ENCODE results near the gene TFEB.

The TFEB gene

DNA sequence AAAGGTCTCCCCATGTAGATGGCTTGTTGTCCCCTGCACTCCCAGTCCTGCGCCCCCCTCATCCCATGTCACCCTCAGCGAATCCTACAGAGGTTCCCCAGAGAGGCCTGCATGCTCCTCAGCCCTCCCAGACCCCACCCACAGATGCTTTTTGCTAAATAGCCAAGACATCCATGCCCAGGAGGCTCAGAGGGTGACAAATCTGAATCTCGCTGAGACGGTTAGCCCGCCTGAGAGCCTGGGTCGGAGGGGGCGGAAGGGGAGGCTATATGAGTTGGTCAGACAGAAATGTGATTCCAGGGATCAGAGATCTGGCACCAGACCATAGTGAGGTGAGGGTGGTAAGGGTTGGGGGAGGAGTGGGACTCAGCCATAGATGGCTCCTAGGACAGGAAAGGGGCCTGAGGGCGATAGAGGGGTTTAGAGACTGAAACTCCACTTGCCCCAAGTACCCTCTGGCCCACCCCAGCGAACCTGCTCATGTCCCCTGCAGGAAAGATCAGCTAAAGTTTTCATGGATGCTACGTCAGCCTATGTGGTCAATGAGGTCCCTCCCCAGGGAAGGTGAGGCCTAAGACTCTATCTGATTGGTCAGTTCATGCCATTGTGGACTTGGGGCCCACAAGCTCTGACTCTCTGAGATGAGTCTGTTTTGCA lies 33.2 kb downstream of the TFEB start:
- H3K4me3 ChIP-seq (ENCODE audit: control insufficient read depth, low read depth, low read length) = no peak overlapping the region
- TF ChIP-seq, protein P1, sequence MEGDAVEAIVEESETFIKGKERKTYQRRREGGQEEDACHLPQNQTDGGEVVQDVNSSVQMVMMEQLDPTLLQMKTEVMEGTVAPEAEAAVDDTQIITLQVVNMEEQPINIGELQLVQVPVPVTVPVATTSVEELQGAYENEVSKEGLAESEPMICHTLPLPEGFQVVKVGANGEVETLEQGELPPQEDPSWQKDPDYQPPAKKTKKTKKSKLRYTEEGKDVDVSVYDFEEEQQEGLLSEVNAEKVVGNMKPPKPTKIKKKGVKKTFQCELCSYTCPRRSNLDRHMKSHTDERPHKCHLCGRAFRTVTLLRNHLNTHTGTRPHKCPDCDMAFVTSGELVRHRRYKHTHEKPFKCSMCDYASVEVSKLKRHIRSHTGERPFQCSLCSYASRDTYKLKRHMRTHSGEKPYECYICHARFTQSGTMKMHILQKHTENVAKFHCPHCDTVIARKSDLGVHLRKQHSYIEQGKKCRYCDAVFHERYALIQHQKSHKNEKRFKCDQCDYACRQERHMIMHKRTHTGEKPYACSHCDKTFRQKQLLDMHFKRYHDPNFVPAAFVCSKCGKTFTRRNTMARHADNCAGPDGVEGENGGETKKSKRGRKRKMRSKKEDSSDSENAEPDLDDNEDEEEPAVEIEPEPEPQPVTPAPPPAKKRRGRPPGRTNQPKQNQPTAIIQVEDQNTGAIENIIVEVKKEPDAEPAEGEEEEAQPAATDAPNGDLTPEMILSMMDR (IDR thresholded peaks at IDR 0.05; ENCODE audit: control insufficient read depth, insufficient read depth, low read depth, low read length, missing control alignments) = no peak
- DNase-seq (ENCODE audit: low read depth) = no peak

DNA sequence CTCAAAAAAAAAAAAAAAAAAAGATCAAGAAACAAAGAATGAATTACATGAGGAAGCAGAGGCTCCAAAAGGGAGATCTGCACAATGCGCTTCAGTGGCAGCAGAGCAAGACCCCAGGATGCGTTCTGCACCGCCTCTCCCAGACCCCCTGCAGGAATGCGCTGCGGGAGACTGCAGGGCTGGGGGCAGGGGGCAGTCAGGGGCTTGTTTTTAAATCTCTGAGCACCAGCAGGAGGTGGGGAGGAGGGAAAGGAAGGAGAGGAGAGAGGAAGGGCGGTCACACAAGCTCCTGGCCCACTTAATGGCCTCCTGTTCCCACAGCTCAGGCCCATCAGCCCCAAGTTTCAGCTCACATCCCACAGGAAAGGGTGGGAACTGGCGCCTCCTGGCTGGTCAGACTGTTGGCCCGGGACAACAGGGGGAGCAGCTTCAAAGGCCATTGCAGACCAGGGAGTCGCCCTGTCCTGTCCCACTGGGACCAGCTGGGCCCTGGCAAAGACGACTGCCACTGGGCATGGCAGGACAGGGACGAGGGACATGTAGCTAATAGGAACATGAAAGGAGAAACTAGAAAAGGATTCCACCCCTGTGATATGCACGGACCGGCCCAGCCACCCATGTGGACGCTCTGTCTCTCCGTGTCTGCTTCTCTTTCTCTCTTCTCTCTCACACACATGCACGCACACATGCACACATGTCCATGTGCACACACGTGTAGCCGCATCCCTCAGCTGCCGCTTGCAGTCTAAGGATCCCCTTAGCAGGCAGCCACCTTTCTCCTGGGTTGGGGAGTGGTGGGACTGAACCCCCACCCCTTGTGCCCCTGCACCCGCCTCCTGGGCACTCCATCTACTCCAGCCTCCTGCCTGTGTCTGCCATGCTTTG lies 34.7 kb downstream of the TFEB start:
- no peak for DNase-seq (ENCODE audit: low read depth)
- TF ChIP-seq, protein P1 (IDR thresholded peaks at IDR 0.05; ENCODE audit: control insufficient read depth, insufficient read depth, low read depth, low read length, missing control alignments) = no peak
- no peak overlapping the region for H3K4me3 ChIP-seq (ENCODE audit: control insufficient read depth, low read depth, low read length)

DNA sequence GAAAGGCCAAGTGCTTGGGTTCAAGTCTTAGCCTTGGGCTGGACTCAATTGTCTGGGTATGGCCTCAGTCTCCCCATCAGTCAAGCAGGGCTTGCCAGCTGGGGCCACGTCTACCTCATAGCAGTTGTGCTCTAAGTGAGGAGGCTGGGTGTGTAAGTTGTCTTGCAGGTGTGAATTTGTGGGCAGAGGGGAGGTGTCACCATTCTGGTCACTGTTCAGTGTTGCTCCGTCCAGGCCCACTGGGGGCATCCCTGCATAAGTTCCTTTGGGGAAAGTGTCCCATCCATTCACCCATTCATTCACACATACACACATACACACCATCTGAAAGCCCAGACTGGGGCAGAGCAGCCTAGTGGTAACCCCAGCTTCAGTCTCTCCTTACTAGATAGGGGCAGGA lies 36.3 kb downstream of the TFEB start:
- H3K4me3 ChIP-seq (ENCODE audit: control insufficient read depth, low read depth, low read length) = no peak overlapping the region
- DNase-seq (ENCODE audit: low read depth) = no peak
- TF ChIP-seq, protein P1 (IDR thresholded peaks at IDR 0.05; ENCODE audit: control insufficient read depth, insufficient read depth, low read depth, low read length, missing control alignments) = no peak

DNA sequence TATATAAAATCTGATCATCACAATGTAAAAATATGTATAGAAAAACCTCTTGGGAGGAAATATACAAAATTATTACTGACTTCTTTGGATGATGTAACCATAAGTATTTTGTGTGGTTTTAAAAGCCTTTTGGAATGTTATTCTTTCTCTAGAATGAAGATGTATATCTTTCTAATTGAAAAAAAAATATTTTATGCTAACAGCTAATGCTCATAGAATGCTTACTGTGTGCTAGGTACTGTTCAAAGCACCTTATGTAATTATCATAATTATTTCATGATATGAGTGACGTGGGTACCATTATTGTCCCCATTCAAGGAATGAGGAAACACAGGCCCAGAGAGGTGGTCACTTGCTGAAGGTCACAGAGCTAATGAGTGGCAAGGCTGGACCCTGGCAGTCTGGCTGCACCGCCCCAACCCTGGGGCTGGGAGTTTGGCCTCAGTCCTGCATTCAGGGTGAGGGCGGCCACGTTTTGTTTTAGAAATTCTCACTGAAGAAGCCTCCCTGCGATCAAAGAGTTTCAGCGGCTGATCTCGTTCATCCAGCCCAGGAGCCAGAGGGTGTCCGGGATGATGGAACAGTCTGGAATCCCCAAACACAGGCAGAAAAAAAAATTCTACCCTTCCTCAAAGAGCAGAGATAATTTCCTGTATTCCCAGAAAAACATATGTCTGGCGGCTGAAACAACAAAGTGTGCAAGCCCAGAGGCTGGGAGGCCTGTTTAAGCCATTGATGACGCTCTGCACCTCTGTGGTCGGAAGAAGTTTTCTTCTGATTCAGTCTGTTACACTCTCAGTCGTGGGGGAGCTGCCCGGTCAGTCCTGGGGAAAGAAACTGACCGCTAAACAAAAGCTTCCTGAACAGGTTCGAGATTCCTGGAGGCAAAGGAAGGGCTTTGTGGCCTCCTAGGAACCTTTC lies 37.3 kb downstream of the TFEB start:
- TF ChIP-seq, protein P1 (IDR thresholded peaks at IDR 0.05; ENCODE audit: control insufficient read depth, insufficient read depth, low read depth, low read length, missing control alignments) = no peak
- DNase-seq (ENCODE audit: low read depth) = peak; percentile 87
- H3K4me3 ChIP-seq (ENCODE audit: control insufficient read depth, low read depth, low read length) = no peak overlapping the region; the same call in 1 of the 2 replicates

DNA sequence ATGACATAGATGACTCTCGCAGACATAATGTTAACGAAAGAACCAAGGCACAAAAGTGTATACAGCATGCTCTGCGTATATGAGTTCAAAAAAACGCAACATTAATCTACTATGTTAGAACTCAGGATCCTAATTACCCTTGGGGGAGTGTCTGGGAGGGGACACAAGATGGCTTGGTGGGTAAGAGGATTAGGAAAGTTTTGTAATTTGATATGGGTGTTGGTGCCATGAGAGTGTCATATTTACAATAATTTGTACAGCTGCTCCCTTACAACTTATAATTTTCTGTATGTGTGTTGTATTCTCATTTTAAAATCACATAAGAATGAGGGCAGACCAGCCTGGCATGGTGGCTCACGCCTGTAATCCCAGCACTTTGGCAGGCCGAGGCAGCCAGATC lies 38.6 kb downstream of the TFEB start:
- H3K4me3 ChIP-seq (ENCODE audit: control insufficient read depth, low read depth, low read length) = no peak overlapping the region
- DNase-seq (ENCODE audit: low read depth) = no peak
- TF ChIP-seq, protein P1 (IDR thresholded peaks at IDR 0.05; ENCODE audit: control insufficient read depth, insufficient read depth, low read depth, low read length, missing control alignments) = no peak

DNA sequence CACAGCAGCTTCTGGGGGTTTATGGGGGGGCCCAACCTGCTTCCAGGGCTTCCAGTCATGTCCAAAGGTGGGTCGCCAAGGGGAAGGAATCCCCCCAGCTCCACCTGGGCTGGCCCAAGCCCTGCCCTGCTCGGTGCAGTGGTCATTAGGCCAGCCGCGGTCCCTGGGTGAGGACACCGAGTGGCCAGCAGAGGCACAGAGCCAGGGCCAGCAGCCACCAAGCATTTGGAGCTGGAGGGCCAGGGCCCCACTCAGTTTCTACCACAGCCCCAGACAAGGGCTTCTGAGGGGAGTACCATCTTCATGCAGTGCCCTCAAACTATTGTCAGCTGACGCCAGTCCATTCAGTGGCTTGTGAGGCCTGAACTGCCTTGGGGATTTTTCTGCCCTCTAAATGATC lies 39.6 kb downstream of the TFEB start:
- TF ChIP-seq, protein P1 (IDR thresholded peaks at IDR 0.05; ENCODE audit: control insufficient read depth, insufficient read depth, low read depth, low read length, missing control alignments) = no peak
- no peak for DNase-seq (ENCODE audit: low read depth)
- no peak overlapping the region for H3K4me3 ChIP-seq (ENCODE audit: control insufficient read depth, low read depth, low read length)

Measured in AG09309 (cell line).